NOMO-1 treated with dmso at 0.1 percent for 144 hours (cell line): Measurements from ENCODE around the gene NRF1.
"Not testable (repeated sequence)": the region's sequence is repeated elsewhere in the genome, so short reads cannot be mapped to it uniquely, and the experiment has no call there.

Source experiments
- DNase-seq: peaks from one replicate; lab custom pipeline; 2025; ENCODE audit not compliant: unreplicated experiment; lab: John Stamatoyannopoulos, UW

The NRF1 gene

DNA sequence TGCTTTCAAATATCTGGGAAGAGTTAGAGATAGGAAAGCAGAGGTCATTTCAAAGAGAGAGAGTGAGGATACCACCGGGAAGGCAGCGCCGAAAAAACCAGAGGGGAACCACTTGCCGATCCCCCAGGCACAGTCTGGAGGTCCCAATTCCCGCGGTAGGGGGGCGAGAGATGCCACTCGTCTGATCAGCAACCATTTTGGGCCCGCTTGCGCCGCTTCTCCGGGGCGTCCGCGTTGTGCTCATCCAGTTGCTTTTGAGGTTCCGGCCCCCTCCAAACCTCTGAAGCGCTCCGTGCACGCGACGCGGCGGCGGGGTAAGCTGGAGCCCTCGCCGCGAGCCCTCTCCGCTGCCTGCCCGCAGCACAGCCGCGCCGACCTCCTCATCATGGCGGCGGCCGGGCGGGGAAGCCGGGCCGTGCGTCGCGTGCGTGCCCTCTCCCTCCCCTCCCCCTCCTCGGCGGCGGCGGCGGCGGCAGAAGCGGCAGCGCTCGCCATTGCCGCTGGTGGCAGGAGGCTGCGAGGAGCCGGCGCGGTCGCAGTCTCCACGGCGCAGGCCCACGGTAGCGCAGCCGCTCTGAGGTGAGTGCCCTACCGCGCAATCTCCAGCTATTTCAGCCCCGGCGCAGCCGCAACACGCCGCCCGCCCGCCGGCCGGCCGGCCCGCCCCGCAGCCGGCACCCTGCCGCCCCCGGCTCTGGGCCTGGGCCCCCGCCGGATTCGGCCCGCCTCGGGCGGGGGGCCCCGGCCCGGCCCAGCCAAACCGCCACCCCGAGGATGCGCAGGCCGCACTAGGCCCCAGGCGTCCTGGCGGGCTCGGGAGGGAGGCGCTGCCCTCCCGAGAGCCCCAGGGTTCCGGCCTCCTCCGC lies at the start of gene NRF1:
Gene NRF1 (plus strand): TSS at position 475 of the 866 bp plus-strand sequence. CDS start 45,632 bp downstream, outside the sequence.
- peak; percentile 55 for DNase-seq

DNA sequence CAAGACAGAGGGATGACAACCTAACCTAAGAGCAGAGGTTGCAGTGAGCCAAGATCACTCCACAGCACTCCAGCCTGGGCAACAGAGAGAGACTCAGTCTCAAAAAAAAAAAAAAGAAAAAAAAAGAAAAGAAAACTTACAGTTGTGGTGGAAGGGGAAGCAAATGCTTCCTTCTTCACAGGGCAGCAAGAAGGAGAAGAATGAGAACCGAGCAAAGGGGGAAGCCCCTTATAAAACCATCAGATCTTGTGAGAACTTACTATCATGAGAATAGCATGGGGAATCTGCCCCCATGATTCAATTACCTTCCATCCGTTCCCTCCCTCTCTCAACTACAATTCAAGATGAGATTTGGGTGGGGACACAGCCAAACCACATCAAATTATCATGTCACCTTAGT lies 45.2 kb upstream of the NRF1 start:
- DNase-seq: not testable (repeated sequence)

DNA sequence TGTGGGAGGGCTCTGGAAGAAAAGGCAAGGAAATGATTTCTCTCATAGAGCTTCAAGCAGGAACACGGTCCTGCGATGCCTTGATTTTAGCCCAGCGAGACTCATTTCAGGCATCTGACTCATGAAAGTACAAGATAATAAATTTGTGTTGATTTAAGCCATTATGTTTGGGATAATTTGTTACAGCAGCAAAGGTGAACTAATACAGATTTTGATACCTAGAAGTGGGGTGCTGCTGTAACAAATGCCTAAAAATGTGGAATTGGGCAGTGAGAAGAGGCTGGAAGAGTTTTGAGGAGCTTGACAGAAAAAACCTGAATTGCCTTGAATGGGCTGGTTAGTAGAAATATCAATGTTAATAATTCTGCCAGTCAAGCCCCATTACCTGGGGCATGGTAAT lies 44.1 kb upstream of the NRF1 start:
- DNase-seq: no peak

DNA sequence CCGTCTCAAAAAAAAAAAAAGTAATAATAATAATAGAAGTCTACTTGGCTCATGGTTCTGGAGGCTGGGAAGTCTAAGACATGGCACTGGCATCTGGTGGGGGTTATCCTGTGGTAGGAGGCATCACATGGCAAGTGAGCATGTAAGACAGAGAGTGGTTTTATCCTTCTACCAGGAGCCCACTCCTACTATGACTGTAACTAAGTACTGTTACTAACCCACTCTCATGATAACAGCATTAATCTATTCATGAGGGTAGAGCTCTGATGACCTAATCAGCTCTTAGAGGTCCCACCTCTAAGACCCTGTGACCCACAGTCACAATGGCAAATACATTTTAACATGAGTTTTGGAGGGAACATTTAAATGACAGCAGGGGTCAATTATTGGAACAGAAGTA lies 43.3 kb upstream of the NRF1 start:
- no peak for DNase-seq

DNA sequence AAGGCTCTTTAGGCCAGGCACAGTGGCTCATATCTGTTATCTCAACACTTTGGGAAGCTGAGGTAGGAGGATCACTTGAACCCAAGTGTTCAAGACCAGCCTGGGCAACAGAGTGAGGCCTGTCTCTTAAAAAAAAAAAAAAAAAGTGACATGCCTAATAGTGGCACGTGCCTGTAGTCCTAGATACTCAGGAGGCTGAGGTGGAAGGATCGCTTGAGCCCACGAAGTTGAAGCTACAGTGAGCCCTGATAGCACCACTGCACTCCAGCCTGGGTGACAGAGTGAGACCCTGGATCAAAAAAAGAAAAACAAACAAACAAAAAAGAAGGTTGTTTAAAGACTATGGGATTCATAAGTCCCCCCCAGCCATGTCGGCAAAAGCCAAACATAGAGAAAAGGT lies 42.2 kb upstream of the NRF1 start:
- no peak for DNase-seq

DNA sequence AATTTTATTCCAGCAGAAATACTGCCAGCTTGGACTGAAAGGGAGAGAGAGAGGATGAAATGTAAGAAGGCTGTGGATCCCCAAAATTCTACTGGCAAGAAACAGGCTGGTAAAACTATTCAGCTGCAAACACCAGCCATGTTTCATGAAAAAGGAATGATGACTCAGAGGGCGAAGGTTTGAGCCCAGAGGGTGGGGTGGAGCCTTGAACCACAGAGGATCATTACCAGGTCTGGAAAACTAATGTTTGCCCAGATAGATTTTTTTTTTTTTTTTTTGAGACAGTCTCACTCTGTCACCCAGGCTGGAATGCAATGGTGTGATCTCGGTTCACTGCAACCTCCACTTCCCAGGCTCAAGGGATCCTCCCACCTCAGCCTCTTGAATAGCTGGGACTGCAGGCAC lies 41.7 kb upstream of the NRF1 start:
- DNase-seq: no peak

DNA sequence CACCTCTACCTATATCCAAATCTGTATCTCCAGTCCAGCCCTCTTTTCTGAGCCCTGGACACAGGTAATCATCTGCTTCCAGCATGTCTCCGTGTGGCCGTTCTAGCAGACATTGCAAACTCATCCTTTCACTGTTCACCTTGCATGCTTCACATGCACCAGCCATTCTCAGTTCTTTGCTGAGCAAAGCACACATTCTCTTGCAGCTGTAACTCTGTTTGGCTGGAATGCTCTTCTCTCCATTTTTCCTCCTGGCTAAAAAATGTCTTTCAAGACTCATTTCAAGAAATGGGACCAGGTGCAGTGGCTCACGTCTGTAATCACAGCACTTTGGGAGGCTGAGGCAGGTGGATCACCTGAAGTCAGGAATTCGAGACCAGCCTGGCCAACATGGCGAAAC lies 40.3 kb upstream of the NRF1 start:
- DNase-seq: no peak

DNA sequence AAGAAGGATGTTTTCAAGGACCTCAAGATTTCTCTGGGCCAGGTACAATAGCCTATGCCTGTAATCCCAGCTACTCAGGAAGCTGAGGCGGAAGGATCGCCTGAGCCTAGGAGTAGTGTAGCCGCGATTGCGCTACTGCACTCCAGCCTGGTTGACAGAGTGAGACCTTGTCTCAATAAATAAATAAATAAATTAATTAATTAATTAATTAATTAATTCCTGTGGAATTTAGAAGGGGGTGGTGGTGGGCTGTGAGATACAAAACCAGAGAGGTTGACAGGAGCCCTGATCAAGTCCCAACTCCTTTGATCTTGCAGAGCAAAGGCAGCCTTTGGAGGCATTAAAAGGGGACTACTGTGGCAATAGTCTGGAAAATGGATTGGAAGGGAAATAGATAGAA lies 39.3 kb upstream of the NRF1 start:
- no peak for DNase-seq

DNA sequence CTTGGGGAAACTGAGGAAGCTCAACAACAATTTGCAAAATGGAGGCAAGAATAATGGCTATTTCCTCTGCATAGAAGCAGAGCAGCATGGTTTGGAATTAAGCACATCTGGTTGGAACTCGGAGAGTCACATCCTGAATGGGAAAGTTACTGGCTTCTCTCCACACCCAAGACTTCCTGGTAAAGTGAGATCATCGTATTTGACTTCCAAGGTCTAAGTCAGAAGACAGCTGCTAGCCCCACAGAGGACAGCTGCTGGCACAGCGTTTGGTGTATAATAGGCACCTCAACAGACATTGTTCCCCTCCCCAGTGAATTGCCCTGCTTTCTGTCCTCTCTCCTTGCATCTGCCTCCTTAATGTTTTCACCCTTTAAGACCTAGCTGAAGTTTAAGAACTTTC lies 37.0 kb upstream of the NRF1 start:
- DNase-seq: no peak

DNA sequence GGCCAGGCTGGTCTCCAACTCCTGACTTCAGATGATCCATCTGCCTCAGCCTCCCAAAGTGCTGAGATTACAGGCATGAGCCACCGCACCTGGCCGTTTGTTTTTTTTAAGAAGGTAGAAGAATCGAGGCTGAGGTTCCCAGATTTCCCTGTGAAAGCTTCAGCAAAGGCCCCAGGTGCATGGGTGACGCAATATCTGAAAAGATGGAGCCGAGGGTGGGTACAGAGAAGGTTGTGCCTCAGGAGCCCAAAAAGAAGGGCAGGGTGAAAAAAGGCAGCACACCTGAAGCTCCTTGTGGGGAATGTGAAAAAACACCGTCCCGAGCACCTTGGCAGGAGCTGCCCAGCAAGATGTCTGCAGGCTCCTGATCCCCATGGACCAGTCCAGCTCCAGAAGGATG lies 35.8 kb upstream of the NRF1 start:
- DNase-seq: no peak

DNA sequence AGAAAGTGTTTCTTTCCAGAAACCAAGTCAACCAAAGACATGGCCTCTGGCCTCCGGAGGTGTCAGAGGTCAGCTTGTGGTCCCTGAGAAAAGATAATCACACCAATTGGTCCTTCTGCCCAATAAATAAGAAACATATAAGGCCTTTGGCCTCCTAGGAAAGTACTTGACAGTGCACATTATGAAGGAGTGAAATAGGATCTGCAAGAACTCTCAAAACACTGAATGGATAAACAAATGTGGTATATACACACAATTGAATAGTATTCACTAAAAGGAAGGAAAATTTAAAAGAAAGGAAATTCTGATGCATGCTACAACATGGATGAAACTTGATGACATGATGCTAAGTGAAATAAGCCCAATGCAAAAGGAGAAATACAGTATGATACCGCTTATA lies 35.4 kb upstream of the NRF1 start:
- DNase-seq: no peak

DNA sequence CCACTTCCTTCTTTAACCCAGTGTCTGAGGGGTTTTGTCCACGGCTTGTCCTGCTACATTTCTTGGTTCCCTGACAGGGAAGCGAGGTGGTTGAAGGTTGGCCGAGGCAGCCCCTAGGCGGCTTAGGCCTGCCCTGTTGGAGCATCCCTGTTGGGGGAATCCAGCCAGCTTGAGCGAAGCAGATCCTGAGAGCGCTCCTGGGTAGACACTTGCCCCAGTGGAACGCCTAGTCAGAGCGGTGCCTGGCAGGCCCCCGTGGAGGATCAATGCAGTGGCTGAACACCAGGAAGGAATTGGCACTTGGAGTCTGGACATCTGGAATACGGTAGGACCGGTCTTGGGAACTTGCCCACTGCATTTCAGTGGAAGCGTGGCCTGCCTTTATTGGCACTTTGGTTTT lies 32.7 kb upstream of the NRF1 start:
- no peak for DNase-seq

DNA sequence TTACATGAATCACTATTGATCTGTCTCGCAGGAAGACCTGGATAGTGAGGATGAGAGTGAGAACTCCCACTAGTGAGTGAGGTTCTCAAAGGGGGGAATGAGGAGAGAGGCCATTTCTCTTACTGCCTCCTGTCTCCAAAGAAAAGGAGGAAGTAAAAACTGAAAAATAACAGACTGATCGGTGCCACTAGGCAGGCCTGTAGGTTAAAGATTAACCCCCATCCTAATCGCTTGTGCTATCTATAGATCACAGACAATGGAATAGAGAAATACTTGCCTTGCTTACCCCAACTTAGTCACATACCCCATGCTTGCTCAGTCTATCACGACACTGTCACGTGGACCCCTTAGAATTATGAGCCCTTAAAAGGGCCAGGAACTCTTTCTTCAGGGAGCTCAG lies 25.3 kb upstream of the NRF1 start:
- DNase-seq: not testable (repeated sequence)

DNA sequence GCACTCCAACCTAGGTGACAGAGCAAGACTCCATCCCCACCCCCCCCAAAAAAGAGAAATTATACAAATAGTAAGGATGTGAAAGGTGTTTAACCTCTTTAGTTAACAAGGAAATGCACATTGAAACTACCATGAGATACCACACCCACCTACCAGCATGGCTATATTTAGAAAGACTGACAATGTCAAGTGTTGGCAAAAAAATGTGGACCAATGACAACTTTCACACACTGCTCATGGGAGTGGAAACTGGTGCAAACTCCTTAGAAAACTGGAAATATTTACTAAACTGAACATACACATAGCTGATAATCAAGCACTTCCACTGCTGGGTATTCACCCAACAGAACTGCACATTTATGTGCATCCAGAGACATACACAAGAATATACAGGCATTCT lies 23.3 kb upstream of the NRF1 start:
- no peak for DNase-seq

DNA sequence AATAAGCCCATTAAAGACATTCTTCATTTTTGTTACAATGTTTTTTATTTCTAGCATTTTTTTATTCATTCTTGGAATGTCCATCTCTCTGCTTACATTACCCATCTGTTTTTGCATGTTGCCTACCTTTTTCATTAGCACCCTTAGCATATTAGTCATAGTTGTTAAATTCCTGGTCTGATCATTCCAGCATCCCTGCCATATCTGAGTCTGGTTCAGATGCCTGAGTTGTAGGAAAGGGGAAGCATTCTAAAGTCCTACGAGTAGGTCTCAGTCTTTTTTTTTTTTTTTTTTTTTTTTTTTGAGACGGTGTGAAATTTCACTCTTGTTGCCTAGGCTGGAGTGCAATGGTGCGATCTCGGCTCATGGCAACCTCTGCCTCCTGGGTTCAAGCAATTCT lies 19.7 kb upstream of the NRF1 start:
- DNase-seq: no peak

DNA sequence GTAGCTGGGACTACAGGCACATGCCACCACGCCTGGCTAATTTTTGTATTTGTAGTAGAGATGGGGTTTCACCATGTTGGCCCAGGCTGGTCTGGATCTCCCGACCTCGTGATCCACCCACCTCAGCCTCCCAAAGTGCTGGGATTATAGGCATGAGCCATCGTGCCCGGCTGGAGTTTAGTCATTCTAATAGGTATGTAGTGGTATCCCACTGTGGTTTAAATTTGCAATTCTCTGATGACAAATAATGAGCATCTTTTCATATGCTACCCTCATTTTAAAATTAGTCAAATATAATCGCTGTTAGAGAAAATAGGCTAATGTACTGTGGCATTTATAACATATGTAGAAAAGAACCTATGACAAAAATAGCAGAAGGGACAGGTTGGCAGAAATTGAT lies 15.1 kb upstream of the NRF1 start:
- not testable (repeated sequence) for DNase-seq

DNA sequence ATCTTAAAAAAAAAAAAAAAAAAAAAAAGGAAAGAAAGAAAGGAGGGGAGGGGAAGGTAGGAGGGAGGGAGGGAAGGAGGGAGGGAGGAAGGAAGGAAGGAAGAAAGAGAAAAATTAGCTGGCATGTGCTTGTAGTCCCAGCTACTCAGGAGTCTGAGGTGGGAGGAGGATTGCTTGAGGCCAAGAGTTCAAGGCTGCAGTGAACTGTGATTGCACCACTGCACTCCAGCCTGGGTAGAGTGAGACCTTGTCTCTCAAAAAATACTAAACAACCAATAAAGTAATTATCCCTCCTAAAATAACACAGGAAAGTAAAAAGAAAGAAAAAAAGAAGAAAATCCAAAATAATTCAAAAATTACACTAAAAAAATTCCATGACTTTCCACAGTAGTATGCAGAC lies 13.8 kb upstream of the NRF1 start:
- DNase-seq: no peak

DNA sequence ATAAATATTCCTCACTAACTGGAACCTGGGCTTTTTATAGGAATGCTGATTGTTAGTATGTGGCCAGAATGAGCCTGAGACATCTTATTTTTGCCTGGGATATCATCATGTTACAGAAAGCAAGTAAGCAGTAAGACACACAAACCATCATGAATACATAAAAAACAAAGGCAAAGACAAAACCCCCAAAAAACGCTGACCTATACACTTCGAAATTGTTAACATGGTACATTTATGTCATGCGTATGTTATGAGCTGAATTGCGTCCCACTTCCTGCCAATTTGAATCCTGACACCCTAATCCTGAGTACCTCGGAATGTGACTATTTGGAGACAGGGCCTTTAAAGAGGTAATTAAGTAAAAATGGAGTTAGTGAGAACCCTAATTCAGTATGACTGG lies 12.3 kb upstream of the NRF1 start:
- DNase-seq: no peak

DNA sequence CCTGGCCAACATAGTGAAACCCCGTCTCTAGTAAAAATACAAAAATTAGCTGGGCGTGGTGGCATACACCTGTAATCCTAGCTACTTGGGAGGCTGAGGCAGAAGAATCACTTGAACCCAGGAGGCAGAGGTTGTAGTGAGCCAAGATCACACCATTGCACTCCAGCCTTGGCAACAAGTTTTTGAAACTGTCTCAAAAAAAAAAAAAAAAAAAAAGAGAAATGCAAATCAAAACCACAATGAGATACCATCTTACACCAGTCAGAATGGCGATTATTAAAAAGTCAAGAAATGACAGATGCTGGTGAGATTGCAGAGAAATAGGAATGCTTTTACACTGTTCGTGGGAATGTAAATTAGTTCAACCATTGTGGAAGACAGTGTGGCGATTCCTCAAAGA lies 7.9 kb upstream of the NRF1 start:
- DNase-seq: not testable (repeated sequence)

DNA sequence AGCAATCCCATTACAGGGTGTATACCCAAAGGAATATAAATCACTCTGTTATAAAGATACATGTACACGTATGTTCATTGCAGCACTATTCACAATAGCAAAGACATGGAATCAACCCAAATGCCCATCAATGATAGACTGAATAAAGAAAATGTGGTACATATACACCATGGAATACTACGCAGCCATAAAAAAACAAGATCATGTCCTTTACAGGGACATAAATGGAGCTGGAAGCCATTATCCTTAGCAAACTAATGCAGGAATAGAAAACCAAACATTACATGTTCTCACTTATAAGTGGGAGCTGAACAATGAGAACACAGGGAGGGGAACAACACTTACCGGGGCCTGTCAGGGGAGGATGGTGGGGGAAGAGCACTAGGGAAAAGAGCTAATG lies 7.5 kb upstream of the NRF1 start:
- not testable (repeated sequence) for DNase-seq

DNA sequence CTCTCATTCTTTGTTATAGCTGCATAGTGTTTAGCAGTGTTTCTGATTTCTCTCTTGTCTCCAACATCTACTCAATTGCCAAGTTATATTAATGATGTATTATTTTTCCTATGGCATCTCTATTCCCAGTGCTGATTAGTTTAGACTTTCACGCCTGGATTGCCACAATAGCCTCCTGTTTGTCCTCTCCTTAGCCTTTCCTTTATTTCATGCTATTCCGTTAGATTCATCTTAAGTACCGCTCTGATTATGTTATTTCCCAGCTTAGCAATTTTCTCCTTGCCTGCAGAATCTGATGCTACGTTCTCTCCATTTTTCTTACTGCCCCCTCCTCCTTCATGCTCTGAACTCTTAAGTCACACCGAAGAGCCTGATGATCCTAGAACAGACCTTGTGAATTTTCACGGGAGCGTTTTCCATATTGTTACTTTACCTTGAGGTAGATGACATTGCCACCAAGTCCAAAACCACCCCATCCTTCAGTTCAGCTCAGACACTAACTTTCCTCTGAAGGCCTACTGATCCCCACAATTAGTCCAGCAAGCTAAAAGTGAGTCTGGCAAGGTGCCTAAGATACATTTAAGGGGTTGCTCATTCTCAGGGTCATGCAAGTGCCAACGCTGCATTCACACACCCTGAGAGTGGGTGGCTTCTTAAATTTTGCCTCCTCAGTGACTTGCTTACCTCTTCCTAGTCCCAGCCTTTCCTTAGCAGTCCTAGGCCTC lies 6.6 kb upstream of the NRF1 start:
- DNase-seq: no peak

DNA sequence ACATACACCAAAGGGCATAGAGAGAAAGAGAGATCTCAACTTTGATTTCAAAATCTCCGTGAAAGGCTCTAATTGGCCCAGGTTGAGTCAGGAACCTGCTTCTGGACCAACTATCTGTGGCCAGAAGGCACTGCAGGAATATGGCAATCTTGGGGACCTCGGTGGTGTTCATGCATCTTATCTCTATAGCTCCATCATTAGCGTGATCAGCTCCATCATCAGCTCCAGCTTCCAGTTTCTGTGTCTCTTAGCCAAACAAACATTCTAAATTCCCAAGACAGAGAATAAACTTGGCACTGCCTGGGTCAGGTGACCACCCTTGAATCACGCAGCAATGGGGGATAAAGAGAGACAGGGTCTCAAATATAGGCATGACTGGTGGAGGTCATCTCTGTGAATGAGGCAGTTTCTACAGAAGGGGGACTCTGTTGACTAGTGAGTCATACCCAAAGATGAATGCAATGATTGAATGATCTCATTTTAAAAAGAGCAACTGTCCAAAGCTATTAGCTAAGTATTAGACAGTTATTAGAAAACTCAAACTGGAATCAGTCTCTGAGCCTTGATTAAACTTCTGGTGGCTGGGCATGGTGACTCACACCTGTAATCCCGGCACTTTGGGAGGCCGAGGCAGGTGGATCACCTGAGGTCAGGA lies 5.4 kb upstream of the NRF1 start:
- DNase-seq: no peak
